GM12892 (cell line): ENCODE measurements around the gene GLB1L3.

ENCODE experiments used
- POLR2AphosphoS5 ChIP-seq: IDR thresholded peaks from 2 replicates; pipeline ENCODE4 v1.6.1; 2011; ENCODE audit warnings: low read depth, low read length, control low read depth
- TAF1 ChIP-seq: IDR thresholded peaks from 2 replicates; pipeline ENCODE4 v1.6.1; 2011; ENCODE audit warnings: low read depth, mild to moderate bottlenecking, control low read depth, low read length, borderline replicate concordance

DNA sequence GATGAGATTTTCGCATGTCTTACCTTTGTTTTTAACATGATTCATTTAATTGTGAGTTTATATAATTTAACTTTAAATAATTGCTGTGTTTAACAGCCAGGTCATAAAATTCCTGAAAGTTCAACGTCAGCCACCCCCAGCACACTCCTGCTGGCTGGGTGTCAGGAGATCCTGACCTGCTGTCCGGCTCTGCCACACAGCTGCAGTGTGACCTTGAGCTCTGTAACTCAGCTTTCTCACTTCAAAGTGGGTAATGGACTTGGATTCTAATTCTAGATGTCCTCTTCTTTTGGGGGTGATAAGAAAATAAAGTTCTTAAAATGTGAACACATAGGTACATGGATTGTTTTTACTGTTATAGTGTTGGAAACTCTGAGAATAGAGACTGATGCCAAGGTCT, 40.8 kb upstream of the GLB1L3 start:
- TF ChIP-seq POLR2AphosphoS5 (no peak), TAF1 (no peak)
